ENCODE data around the gene TSHZ2. TPM values are rescaled to one million over a fixed set of nuclear protein-coding genes. Genes with fewer than 3 reads are reported as not detected.
A peak's percentile ranks its signal among the peaks of the same experiment; 100 is the strongest.

Gene TSHZ2
- total and polyA plus RNA-seq, 9 of the 15 experiments (the other 6 are each of a cell fraction or from before 2014, with no cell fraction given) = 0.03 to 0.20 (median 0.05) TPM; not detected in 4

DNA sequence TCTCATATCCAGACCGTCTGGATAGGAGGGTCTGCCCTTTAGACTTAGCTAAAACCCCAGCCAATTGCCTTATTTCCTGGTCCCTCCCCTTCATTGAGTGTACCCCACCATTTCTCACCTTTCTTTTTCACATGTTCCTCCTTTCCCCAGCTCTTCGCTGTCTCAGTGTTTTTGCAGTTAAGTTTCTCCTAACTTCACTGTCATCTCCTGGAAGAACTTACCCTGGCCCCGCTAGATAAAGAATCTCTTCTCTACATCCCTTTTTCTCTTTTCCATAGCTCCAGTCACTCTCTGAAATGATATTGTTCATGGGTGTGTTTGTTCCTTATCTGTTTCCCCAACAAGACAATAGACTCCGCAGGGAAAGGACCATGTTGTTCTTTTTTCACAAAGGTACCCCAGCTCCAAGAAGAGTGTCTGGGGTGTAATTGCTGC, 208.8 kb downstream of the TSHZ2 start:
- peak overlapping the region; percentile 65 for H2AFZ ChIP-seq (ENCODE audit: low read depth, low read length)
- peak overlapping the region; percentile 65 for H3K4me2 ChIP-seq (ENCODE audit: insufficient read depth, low read length)
- peak overlapping the region in 1 of 2 experiments; percentile 52; a peak in 2 of 4 replicates for H3K9ac ChIP-seq (ENCODE audit: insufficient read depth in 1 of 2, low read depth in 2 of 2, low read length in 2 of 2)
- no peaks in the 10 kb centered on the region for H3K79me2 ChIP-seq (ENCODE audit: control insufficient read depth, insufficient read depth, low read length)
- no peaks in the 10 kb centered on the region for H3K36me3 ChIP-seq (ENCODE audit: control insufficient read depth, insufficient read depth, low read length)
- DNase-seq (ENCODE audit: extremely low read depth in 1 of 4, low spot score in 3 of 4) (peak; percentile 14 to 76 (median 31)), FAIRE-seq (peak; percentile 69), ATAC-seq (peak; percentile 68)
- H3K4me3 ChIP-seq = no peak overlapping the region
- no peaks in the 10 kb centered on the region for H3K27me3 ChIP-seq (ENCODE audit: control insufficient read depth in 2 of 2, insufficient read depth in 2 of 2, low read length in 2 of 2)
- in situ Hi-C loops (cut with MboI) (no loop called here), intact Hi-C loops (cut with micrococcal nuclease) (no loop called here)
- ChIA-PET POLR2A (interaction anchor here (0.8 to 0.9 kb wide), 2 partner anchors 9 to 160 kb away, joined by 3 to 4 read pairs; no protein-coding TSS in a partner anchor), CTCF (ENCODE audit: low intra/inter-chr PET ratio) (no interaction called here)
- no peaks in the 10 kb centered on the region for H3K9me1 ChIP-seq (ENCODE audit: control insufficient read depth, insufficient read depth, low read length)
- H3K4me1 ChIP-seq (replicated peaks in 1 of 2; ENCODE audit: control insufficient read depth in 2 of 2, insufficient read depth in 2 of 2, low read length in 2 of 2) = peaks cover 6 to 28% of the 10 kb centered on the region in 2 experiments; a peak in 4 of 5 replicates
- no peaks in the 10 kb centered on the region for H4K20me1 ChIP-seq (replicated peaks; ENCODE audit: control insufficient read depth, insufficient read depth, low read length)
- no peaks in the 10 kb centered on the region for H3K9me3 ChIP-seq (replicated peaks; ENCODE audit: control insufficient read depth, insufficient read depth, low read depth, low read length)
- H3K27ac ChIP-seq (ENCODE audit: extremely low read depth, low read depth, low read length) = peak overlapping the region; percentile 72
- 0% methylated on average over 4 of the region's 4 CpGs for WGBS (ENCODE audit: insufficient coverage, low coverage, missing lambda C conversion rate)
- BruUV-seq (replicated peaks) = no TSS peak
- no peak for TF ChIP-seq NCOA4 (IDR thresholded peaks at IDR 0.05; ENCODE audit: partially characterized antibody)
- peak; percentile 32; the same call in 1 of the 2 replicates for TF ChIP-seq KLF16 (IDR thresholded peaks at IDR 0.05)
- no peak for TF ChIP-seq ZNF280B (CRISPR knock-in tag; IDR thresholded peaks at IDR 0.05)
- TF ChIP-seq, protein P1, sequence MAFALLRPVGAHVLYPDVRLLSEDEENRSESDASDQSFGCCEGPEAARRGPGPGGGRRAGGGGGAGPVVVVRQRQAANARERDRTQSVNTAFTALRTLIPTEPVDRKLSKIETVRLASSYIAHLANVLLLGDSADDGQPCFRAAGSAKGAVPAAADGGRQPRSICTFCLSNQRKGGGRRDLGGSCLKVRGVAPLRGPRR (CRISPR knock-in tag; IDR thresholded peaks at IDR 0.05) = no peak
- TF ChIP-seq, protein P2, sequence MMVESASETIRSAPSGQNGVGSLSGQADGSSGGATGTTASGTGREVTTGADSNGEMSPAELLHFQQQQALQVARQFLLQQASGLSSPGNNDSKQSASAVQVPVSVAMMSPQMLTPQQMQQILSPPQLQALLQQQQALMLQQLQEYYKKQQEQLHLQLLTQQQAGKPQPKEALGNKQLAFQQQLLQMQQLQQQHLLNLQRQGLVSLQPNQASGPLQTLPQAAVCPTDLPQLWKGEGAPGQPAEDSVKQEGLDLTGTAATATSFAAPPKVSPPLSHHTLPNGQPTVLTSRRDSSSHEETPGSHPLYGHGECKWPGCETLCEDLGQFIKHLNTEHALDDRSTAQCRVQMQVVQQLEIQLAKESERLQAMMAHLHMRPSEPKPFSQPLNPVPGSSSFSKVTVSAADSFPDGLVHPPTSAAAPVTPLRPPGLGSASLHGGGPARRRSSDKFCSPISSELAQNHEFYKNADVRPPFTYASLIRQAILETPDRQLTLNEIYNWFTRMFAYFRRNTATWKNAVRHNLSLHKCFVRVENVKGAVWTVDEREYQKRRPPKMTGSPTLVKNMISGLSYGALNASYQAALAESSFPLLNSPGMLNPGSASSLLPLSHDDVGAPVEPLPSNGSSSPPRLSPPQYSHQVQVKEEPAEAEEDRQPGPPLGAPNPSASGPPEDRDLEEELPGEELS (CRISPR knock-in tag; IDR thresholded peaks at IDR 0.05; ENCODE audit: borderline replicate concordance) = no peak
- TF ChIP-seq BRD9 (IDR thresholded peaks at IDR 0.05; ENCODE audit: low read depth, partially characterized antibody) = peak; percentile 80
- TF ChIP-seq CC2D1A (IDR thresholded peaks at IDR 0.05) = peak; percentile 66; the same call in 1 of the 2 replicates
- TF ChIP-seq HSF4 (CRISPR knock-in tag; IDR thresholded peaks at IDR 0.05; ENCODE audit: borderline replicate concordance) = no peak
- no peak for TF ChIP-seq SRSF3 (IDR thresholded peaks at IDR 0.05; ENCODE audit: insufficient read depth, low read length)
- TF ChIP-seq HDAC1 (IDR thresholded peaks at IDR 0.05) = peak; percentile 29 to 87; a peak in 2 of 4 replicates
- no peak for TF ChIP-seq PURB (CRISPR knock-in tag; IDR thresholded peaks at IDR 0.05; ENCODE audit: low read depth)
- peak; percentile 63 for TF ChIP-seq NFIC (IDR thresholded peaks at IDR 0.05)
- no peak for TF ChIP-seq NR1H2 (CRISPR knock-in tag; IDR thresholded peaks at IDR 0.05)
- TF ChIP-seq MAFG (tag; conservative IDR thresholded peaks at IDR 0.05) = 0 out of 2 replicates have a peak, but pooled peaks have one; percentile 16
- TF ChIP-seq ARID3B (CRISPR knock-in tag; IDR thresholded peaks at IDR 0.05; ENCODE audit: borderline replicate concordance) = no peak
- TF ChIP-seq ZNF212 (CRISPR knock-in tag; IDR thresholded peaks at IDR 0.05) = no peak
- no peak for TF ChIP-seq TARDBP (IDR thresholded peaks at IDR 0.05)
- TF ChIP-seq TOE1 (IDR thresholded peaks at IDR 0.05; ENCODE audit: borderline replicate concordance) = no peak
- no peak for TF ChIP-seq TOE1 (CRISPR knock-in tag; IDR thresholded peaks at IDR 0.05; ENCODE audit: borderline replicate concordance, low read depth)
